Measurements from ENCODE around the gene GALNTL6. TPM values are rescaled to one million over a fixed set of nuclear protein-coding genes. Genes with fewer than 3 reads are reported as not detected.

The GALNTL6 gene
- total and polyA plus RNA-seq, 9 of the 15 experiments (the other 6 are each of a cell fraction or from before 2014, with no cell fraction given): 0.18 to 0.50 (median 0.29) TPM

DNA sequence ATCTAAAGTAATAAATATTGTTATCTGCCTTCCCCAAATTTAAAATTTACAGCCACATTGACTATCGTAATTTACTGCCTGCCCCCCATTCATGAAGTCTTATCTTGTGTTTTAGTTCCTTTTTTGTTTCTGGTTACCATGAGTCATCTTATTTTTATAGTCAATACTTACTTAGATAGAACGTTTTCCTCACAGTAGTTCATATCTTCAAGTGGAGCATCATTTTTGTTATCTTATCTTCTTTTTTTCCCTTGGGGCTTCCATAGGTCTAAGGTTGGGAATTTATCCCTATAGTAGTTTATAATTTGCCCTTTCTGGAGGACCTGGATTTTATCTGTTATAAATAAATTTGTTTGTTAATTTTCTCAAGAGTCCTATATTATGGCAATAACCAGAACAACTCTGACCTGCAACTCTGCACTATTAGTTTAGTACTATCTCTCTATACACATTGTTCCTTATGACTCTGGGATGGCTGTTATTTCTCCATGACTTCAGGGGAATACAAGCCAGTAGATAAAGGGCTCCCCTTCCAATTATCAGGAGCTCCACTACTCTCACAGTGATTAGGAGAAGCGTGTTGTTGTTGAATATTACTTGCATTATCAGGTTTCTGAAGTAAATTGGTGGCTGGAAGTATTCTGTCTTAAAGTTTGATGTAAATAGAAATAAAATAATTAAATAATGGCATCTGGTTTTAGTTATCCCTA is 330.6 kb downstream of the GALNTL6 start (continued):
- TF ChIP-seq, protein P1, sequence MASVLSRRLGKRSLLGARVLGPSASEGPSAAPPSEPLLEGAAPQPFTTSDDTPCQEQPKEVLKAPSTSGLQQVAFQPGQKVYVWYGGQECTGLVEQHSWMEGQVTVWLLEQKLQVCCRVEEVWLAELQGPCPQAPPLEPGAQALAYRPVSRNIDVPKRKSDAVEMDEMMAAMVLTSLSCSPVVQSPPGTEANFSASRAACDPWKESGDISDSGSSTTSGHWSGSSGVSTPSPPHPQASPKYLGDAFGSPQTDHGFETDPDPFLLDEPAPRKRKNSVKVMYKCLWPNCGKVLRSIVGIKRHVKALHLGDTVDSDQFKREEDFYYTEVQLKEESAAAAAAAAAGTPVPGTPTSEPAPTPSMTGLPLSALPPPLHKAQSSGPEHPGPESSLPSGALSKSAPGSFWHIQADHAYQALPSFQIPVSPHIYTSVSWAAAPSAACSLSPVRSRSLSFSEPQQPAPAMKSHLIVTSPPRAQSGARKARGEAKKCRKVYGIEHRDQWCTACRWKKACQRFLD (CRISPR knock-in tag; IDR thresholded peaks at IDR 0.05): peak; percentile 45; the same call in 1 of the 2 replicates
- no peak for TF ChIP-seq ZNF217 (CRISPR knock-in tag; IDR thresholded peaks at IDR 0.05)
- no peak for TF ChIP-seq KDM5B (IDR thresholded peaks at IDR 0.05; ENCODE audit: insufficient replicate concordance, low read depth, low read length)
- peak; percentile 50; the same call in 1 of the 2 replicates for TF ChIP-seq NBN (IDR thresholded peaks at IDR 0.05; ENCODE audit: low read depth)
- TF ChIP-seq ERF (CRISPR knock-in tag; IDR thresholded peaks at IDR 0.05): no peak
- TF ChIP-seq ZBED1 (IDR thresholded peaks at IDR 0.05): no peak
- no peak for TF ChIP-seq TCFL5 (CRISPR knock-in tag; conservative IDR thresholded peaks at IDR 0.05)
- TF ChIP-seq HCFC1 (IDR thresholded peaks at IDR 0.05; ENCODE audit: low read depth, low read length): no peak
- peak; percentile 40; the same call in 1 of the 2 replicates for TF ChIP-seq PML (IDR thresholded peaks at IDR 0.05; ENCODE audit: low read length)
- TF ChIP-seq CHD4 (IDR thresholded peaks at IDR 0.05; ENCODE audit: insufficient read depth, insufficient replicate concordance, low read depth, low read length, poor library complexity, severe bottlenecking): no peak
- TF ChIP-seq CBX1 (IDR thresholded peaks at IDR 0.05; ENCODE audit: low read depth): no peak
- no peak for TF ChIP-seq SREBF2 (CRISPR knock-in tag; IDR thresholded peaks at IDR 0.05)
- TF ChIP-seq, protein P2, sequence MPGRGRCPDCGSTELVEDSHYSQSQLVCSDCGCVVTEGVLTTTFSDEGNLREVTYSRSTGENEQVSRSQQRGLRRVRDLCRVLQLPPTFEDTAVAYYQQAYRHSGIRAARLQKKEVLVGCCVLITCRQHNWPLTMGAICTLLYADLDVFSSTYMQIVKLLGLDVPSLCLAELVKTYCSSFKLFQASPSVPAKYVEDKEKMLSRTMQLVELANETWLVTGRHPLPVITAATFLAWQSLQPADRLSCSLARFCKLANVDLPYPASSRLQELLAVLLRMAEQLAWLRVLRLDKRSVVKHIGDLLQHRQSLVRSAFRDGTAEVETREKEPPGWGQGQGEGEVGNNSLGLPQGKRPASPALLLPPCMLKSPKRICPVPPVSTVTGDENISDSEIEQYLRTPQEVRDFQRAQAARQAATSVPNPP (IDR thresholded peaks at IDR 0.05; ENCODE audit: borderline replicate concordance, insufficient read depth, insufficient read length): no peak
- no peak for TF ChIP-seq ZNF551 (CRISPR knock-in tag; IDR thresholded peaks at IDR 0.05)
- TF ChIP-seq KLF13 (tag; IDR thresholded peaks at IDR 0.05; ENCODE audit: borderline replicate concordance, low read depth): no peak
- no peak for TF ChIP-seq THRAP3 (IDR thresholded peaks at IDR 0.05; ENCODE audit: borderline replicate concordance)
- TF ChIP-seq, protein P3, sequence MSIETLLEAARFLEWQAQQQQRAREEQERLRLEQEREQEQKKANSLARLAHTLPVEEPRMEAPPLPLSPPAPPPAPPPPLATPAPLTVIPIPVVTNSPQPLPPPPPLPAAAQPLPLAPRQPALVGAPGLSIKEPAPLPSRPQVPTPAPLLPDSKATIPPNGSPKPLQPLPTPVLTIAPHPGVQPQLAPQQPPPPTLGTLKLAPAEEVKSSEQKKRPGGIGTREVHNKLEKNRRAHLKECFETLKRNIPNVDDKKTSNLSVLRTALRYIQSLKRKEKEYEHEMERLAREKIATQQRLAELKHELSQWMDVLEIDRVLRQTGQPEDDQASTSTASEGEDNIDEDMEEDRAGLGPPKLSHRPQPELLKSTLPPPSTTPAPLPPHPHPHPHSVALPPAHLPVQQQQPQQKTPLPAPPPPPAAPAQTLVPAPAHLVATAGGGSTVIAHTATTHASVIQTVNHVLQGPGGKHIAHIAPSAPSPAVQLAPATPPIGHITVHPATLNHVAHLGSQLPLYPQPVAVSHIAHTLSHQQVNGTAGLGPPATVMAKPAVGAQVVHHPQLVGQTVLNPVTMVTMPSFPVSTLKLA (conservative IDR thresholded peaks at IDR 0.05): no peak
- TF ChIP-seq ZNF274 (IDR thresholded peaks at IDR 0.05; ENCODE audit: borderline replicate concordance, low read depth, low read length): no peak
- TF ChIP-seq HIVEP1 (CRISPR knock-in tag; IDR thresholded peaks at IDR 0.05): no peak
- TF ChIP-seq MCM5 (IDR thresholded peaks at IDR 0.05; ENCODE audit: low read depth): no peak
- no peak for TF ChIP-seq DMBX1 (CRISPR knock-in tag; IDR thresholded peaks at IDR 0.05; ENCODE audit: borderline replicate concordance)
- TF ChIP-seq PRPF4 (IDR thresholded peaks at IDR 0.05; ENCODE audit: insufficient read depth, low read depth, low read length, poor library complexity, severe bottlenecking): no peak
- no peak for TF ChIP-seq TRIM28 (IDR thresholded peaks at IDR 0.05)
- TF ChIP-seq ZNF766 (CRISPR knock-in tag; conservative IDR thresholded peaks at IDR 0.05): no peak
- TF ChIP-seq C11orf30 (IDR thresholded peaks at IDR 0.05; ENCODE audit: low read depth): peak; percentile 90
- TF ChIP-seq MAFG (tag; conservative IDR thresholded peaks at IDR 0.05): peak; percentile 88

Measured in K562 (cell line).